ENCODE results near the gene IMMP2L.

Gene IMMP2L

DNA sequence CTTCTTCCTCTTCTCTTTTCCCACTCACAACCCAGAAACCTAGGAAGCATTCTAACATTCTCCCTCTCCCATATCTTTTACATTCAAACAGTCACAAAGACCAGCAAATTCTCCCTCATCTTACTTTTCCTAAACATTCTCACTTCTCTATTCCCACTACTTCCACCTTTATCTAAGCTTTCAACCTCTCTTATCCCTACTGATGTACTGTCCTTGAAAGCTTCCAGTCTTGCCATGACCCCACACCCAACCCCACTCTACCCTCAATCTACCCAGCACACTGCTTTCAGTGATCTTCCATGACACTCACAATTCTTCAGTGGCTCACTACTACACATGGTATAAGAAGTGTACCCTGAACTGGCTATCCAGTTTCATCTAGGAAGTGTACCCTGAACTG is 5.3 kb downstream of the IMMP2L start:
- no peak for DNase-seq

GRCh38 chr7:111554086-111554485 is 8.2 kb downstream of the IMMP2L start:
- DNase-seq = no peak

DNA sequence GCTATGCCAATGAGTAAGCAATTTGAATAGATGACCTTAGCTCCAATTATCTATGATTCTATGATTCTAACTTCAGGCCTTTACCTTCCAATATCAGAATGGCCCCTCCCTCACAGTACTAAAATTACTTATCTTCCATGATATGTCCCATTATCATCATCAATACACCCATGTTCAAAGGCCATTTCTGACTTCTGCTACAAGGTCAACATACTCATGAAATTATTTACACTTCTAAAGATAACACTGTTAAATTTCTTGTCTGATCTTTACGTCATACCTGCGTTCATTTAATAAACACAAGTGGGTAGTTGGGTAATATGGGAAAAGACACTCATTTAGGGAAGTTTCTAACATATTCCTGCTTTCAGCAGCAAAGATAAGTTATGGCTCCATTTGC is 21.2 kb downstream of the IMMP2L start:
- DNase-seq = no peak

DNA sequence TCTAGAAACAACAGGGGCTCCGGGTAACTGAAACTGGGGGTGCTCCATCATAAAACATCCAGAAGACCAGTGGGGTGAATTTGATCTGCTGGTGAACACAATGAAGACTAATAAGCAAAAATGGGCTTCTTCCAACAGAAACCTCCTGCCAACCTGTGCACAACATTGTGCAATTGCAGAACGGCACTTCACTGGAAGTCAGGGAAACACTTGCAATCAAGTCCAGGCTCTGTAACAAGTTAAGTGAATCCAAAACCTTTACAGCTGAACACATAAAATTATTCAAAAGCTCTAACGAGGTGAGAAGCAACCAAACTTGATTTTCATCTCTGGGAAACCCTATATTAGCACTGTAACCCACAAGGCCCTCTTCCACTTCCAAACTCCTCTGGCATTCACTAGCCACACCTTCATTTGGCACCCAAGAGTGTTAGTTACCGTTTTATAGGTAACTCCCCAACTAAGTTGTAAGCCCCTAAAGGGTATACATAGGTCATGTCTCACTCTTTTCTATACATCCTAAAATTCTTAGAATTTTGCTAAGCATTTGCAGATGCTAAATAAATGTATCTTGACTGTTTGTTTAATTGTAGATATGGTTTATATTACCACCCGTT is 22.0 kb downstream of the IMMP2L start:
- DNase-seq = no peak

GRCh38 chr7:111537134-111537533 is 25.2 kb downstream of the IMMP2L start:
- no peak for DNase-seq

- no peak for DNase-seq
These were observed 27.0 kb downstream of the IMMP2L start for GRCh38 chr7:111535142-111535870.

- DNase-seq = no peak
These were observed 29.7 kb downstream of the IMMP2L start for GRCh38 chr7:111532625-111533024.

DNA sequence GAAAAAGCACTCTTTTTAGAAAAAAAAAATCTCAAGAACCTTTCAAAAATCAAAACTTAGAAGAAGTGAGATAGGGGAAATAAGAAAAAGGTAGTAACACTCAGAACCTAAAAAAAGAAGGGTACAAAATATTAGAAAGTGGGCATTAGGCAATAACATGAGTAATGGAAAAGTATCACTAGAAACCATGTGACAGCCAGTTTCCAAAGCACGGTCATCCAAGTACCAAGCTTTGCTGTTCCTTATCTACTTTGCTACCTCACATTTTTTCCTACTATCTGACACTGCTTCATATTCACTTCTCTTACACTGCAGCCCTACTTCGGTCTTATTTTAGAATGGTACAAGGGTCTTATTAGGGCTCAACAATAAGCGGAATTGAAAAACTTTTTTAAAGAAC is 30.3 kb downstream of the IMMP2L start:
- DNase-seq = no peak

GRCh38 chr7:111530356-111530668 is 32.0 kb downstream of the IMMP2L start:
- DNase-seq = no peak

DNA sequence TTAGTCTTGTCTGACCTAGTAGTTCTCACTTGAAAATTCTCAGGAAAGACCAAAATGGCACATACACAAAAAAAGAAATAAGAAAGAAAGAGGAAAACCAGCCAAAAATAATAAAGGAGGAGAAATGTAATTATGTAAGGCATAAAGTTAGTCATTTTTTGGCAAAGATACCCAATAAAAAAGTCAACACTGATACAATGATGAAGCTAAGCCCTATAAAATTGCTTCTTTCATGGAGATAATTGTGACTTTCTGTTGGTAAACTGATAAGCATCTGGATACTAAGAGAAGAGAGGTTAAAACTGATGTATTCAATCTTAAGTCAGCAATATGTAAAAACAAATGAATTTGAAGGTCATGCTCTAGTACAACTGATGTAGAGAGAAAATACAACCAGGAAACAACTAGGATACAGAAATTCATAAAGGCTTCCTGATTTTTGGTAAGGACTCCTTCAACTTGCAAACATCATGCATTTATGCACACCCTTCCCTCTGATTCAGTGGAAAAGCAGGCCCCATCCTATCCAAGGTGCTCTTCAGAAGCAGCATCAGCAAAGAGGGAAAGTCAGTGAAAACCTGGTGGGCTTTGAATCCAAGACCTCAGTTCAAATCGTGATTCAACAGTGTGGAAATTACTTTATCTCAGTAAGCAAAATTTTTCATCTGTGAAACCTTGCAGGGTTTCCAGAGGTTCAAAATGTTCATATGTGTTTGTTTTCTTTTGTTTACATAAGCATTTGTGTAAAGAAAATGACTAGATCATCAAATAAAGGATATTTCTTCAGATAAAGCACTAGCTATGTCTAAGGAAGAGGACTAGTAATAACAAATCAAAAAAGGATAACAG is 32.6 kb downstream of the IMMP2L start:
- no peak for DNase-seq

- DNase-seq = no peak
These were observed 34.0 kb downstream of the IMMP2L start for GRCh38 chr7:111528331-111528730.

DNA sequence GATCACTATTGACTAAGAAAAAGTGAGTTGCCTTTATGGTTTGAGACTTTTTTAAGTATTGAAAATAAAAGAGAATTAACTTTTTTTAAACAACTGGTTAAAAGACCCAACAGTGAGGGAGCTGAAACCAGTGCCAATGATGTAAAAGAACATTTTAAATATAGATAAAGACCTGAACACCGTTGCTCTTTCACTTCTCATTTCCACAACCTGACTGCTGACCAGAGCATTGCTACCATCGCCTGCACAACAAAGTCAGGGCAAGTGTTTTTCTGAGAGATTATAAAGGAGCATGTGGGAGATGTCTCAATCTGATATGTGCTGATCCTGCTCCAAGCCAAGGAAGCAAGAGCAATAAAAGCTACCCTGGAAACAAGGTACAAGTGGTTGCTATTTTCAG is 34.7 kb downstream of the IMMP2L start:
- DNase-seq = no peak

GRCh38 chr7:111525100-111525499 is 37.2 kb downstream of the IMMP2L start:
- no peak for DNase-seq

DNA sequence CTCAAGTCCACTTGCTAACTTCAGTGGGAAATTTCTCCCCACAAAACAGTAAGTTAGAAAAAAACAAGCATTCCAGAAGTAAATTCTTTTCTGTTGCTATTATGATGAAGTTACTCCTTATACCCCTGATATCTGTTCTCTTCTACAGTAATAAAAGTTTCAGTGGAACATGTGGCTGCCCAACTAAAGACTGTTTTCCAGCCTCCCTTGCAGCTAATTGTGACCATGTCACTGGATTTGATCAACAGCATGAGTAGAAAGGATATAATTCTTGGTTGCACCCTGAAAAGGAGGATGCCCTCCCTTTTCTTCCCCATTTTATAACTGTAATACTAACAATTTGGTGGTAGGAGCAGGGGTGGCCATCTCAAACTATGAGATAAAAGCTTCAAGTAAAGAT is 40.6 kb downstream of the IMMP2L start:
- DNase-seq = no peak

- no peak for DNase-seq
These were observed 44.0 kb downstream of the IMMP2L start for GRCh38 chr7:111518264-111518663.

- no peak for DNase-seq
These were observed 44.7 kb downstream of the IMMP2L start for GRCh38 chr7:111517549-111517951.

- DNase-seq = no peak
These were observed 45.7 kb downstream of the IMMP2L start for GRCh38 chr7:111516612-111517011.

DNA sequence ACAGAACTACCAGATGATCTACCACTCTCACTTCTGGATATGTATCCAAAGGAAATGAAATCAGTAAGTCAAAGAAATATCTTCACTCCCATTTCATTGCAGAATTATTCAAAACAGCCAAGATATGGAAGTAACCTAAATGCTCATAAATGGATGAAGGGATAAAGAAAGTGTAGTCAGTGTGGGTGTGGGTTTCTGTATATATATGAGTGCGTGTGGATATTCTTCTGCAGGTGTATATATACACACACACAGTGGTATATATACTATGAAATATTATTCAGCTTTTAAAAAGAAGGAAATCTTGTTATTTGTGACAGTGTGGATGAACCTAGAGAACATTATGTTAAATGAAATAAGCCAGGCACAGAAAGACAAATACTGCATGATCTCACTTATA is 48.7 kb downstream of the IMMP2L start:
- DNase-seq = no peak

- DNase-seq = no peak
These were observed 50.4 kb downstream of the IMMP2L start for GRCh38 chr7:111511845-111512244.

- no peak for DNase-seq
These were observed 51.5 kb downstream of the IMMP2L start for GRCh38 chr7:111510584-111511378.

GRCh38 chr7:111510062-111510461 is 52.2 kb downstream of the IMMP2L start:
- DNase-seq = no peak

DNA sequence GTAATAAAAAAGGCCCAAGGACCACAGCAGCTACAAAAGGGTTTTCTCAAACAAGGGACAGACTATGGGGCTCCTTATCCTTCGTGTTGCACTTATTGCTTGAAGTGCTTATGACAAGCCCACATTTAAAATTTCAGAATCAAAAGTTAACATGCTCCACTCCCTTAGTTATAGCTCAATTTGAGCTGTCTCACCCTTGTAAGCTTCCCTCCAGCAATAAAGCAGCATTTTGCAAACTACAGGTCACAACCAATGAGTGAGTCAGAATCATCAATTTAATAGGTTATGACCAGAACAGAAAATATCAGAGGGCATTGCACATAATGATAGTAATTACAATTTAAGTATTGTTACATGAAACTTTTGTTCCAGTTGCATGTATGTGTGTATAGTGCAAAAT is 53.0 kb downstream of the IMMP2L start:
- DNase-seq = no peak

- DNase-seq = no peak
These were observed 53.9 kb downstream of the IMMP2L start for GRCh38 chr7:111508387-111508786.

Data from hippocampal formation (tissue), 2 donors.